ENCODE results near the gene KCNAB1. TPM values are rescaled to one million over a fixed set of nuclear protein-coding genes. Genes with fewer than 3 reads are reported as not detected.
"Not testable (repeated sequence)": the region's sequence is repeated elsewhere in the genome, so short reads cannot be mapped to it uniquely, and the experiment has no call there.

KCNAB1 gene
- total RNA-seq, 2 donors from 2014 or later: 2.6 to 3.5 TPM

DNA sequence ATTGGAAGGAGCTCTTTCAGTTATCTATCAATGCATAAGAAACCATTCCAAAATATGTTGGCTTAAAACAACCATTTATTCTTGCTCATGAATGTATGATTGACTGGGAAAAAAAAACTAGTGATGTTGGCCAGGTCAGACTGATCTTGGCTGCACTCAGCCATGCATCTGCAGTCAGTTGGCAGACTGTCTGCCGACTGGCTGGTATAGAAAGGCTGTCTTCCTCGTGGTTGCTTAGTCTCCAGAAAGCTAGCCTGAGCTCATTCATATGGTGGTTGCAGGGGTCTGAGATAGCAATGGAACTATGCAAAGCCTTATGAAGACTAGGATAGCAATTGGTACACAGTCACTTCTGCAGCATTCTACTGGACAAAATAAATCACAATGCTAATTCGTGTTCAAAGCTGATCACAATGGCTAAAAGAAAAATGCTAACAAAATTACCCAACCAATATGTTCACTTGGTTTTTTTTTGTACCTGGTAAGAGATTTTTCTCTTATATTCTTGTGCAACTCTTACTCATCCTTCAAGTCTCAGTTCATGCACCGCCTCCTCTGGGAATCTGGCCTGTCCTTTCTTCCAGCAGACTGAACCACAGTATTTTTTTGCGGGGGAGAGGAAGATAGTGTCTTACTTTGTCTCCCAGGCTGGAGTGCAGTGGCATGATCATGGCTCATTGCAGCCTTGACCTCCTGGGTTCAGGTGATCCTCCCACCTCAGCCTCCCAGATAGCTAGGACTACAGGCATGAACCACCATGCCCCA lies 126.8 kb downstream of the KCNAB1 start:
- DNase-seq (no peak), ATAC-seq (peak in 1 of 2 donors; percentile 44)
- intact Hi-C loops (cut with DNase I): no loop called here

DNA sequence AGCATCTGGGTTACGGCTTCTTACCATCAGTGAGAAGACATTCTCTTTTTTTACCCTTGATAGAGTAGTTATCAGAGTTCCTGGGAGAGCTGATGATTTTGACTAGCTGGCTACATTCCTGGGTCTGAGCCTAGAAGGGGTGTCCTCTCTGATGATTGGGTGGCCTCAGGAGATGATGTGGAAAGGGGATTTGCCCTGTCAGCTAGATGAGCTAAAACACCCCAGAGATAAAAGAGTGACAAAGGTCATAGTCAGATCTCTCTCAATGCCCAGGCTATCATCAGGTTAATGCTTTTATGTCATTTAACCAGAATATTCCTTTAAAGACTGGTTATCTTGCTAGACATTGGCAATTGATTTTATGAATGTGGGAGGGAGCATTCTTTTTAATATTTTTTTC lies 130.2 kb downstream of the KCNAB1 start:
- intact Hi-C loops (cut with DNase I): no loop called here
- ATAC-seq (no peak), DNase-seq (no peak)

GRCh38 chr3:156251424-156251823 lies 131.0 kb downstream of the KCNAB1 start:
- intact Hi-C loops (cut with DNase I): no loop called here
- DNase-seq (no peak), ATAC-seq (no peak)

- intact Hi-C loops (cut with DNase I): no loop called here
- ATAC-seq: no peak
- no peak for DNase-seq
Measured at GRCh38 chr3:156252656-156253055, 132.3 kb downstream of the KCNAB1 start.

- ATAC-seq: no peak
- intact Hi-C loops (cut with DNase I): no loop called here
Measured at GRCh38 chr3:156253150-156253549, 132.8 kb downstream of the KCNAB1 start.

DNA sequence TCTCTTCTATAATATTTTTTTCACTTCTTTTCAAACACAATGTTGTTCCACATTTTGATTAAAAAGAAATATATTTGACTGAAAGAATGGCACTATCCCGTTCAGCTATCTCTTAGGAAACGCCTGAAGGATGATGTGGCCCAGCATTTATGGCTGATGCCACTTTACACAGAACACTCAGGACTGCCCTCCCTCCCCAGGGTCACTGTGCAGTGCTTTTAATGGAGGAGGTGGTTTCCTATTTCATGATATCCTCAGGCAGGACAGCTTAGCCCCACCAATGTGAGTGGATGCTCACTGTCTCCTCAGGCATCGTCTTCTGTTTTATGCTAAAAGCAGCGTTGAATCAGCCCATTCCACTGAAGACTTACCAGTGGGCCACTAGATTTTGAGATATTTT lies 135.9 kb downstream of the KCNAB1 start:
- DNase-seq (no peak), ATAC-seq (no peak)
- intact Hi-C loops (cut with DNase I): no loop called here

More at GRCh38 chr3:156253150-156253549, 132.8 kb downstream of the KCNAB1 start:
- no peak for DNase-seq

GRCh38 chr3:156256945-156257344 lies 136.6 kb downstream of the KCNAB1 start:
- intact Hi-C loops (cut with DNase I): no loop called here
- ATAC-seq (no peak), DNase-seq (no peak)

DNA sequence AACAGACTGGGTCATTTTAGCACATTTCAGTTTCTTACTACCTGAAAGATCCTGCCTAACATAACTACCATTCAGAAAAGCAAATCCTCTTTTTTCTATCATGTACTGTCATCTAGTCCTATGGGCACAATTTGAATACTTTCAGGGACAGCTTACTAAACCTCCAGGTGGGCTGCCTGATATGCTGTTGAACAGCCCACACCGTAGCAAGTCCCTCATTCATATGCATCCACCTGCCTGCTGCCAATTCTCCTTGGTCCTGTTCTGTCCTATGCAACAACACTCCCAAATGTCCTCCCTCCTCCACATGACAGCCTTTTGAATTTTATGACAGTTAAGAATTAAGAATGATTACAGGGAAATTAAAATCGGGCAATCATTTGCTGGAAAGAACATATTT lies 137.9 kb downstream of the KCNAB1 start:
- DNase-seq (no peak), ATAC-seq (no peak)
- intact Hi-C loops (cut with DNase I): no loop called here

DNA sequence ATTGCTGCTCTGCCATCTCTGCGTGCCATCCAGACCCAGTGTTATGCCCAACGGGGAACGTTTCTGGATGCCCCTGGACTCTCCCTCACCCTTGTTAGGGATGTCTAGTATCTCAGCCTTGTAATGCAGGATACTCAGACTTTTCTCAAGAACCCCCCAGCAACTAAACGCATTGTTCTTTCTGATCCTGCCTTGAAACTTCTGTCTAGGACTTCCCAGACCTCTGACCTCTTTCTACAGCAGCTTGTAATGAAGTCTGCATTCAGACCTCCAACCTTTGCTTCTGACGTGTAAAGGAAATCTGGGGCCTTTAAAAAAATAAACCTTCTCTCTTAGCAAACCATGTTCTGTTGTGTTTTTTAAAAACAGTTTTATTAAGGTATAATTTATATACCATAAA lies 139.5 kb downstream of the KCNAB1 start:
- intact Hi-C loops (cut with DNase I): no loop called here
- DNase-seq (no peak), ATAC-seq (no peak)

DNA sequence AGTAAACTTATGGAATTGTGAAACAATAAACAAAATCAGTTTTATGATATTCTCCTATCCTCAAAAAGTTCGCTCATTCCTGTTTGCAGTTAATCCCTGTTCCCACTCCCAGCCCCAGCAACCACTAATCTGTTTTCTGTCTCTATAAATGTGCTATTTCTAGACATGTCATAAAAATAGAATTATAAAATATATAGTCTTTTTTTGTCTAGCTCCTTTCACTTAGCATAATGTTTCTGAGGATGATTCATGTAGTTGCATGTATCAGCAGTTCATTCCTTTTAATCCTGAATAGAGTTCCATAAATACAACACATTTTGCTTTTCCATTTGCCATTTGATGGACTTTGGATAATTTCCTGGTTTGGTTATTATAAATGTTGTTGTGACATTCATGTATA lies 140.0 kb downstream of the KCNAB1 start:
- intact Hi-C loops (cut with DNase I): no loop called here
- DNase-seq: no peak
- ATAC-seq: no peak

DNA sequence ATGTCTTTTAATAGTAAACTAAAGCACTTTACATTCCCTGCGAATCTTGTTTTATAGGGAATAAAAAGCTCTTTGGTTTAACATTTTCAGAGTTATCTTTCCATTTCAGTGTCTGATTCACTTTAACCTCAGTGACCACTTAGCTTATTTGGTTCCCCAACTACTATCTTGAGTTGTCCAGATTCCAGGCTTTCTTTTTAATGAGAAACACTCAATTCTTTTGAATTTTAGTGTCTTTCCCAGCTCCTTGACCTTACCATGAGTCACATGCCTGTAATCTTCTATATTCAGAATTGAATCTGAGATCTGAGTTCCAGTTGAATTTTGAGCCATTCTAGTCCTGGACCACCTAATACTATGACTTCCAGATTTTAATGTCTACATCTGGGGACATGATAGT lies 144.4 kb downstream of the KCNAB1 start:
- ATAC-seq (no peak), DNase-seq (no peak)
- intact Hi-C loops (cut with DNase I): no loop called here

- DNase-seq (no peak), ATAC-seq (no peak)
- intact Hi-C loops (cut with DNase I): no loop called here
Measured at GRCh38 chr3:156271508-156271907, 151.1 kb downstream of the KCNAB1 start.

DNA sequence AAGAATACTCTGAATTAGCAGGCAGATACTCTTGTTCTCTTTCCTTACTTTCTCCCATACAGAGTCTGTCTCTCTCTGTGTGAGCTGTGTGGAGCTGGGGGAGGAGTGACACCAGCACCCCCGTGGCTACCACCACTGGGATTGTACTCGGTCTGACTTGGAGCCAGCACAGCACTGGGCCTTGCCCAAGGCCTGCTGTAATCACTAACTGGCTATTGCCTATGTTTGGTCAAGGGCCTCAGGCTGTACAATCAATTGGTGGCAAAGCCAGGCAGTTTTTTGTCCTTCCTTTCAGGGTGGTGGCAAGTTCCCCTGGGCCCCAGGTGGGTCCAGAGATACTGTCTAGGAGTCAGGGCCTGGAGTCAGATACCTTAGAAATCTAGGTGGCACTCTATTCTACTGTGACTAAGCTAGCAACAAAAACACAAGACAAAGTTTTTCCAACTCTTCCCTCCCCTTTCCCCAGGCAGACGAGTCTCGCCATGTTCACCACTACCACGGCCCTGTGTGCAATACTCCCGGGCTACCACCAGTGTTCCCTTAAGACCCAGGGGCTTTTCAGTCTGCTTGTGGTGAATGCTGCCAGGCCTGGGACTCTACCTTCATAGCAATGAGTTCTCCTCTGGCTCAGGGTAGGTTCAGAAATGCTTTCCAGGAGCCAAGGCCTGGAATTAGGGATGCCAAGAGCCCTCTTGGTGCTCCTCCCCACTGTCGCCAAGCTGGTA lies 151.8 kb downstream of the KCNAB1 start:
- intact Hi-C loops (cut with DNase I): no loop called here
- no peak for DNase-seq
- no peak for ATAC-seq

DNA sequence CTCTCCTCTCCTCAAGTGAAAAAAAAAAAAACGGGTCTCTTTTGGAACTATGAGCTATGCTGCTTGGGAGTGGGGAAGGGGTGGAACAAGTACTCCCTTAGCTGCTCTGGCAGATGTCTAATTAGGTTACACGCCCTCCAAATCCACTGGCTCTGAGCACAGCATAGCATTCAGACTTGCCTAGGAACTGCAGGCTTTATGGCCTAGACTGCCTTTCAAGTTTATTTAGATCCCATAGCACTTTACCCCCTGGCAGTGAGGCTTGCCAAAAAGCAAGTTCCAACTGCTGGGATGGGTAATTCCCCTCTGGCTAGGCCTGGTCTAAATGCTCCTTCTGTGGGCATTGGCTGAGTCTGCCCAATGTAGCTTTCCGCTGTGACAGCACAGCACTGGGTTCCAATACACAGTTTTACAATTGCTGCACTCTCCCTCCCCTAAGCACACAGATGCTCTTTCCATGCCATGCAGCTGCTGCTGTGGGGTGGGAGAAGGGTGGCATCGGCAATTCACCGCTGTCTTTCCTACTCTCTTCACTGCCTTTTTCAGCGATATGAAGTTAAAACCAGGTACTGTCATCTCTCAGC lies 152.8 kb downstream of the KCNAB1 start:
- intact Hi-C loops (cut with DNase I): no loop called here
- no peak for ATAC-seq
- DNase-seq: no peak

GRCh38 chr3:156274791-156275190 lies 154.4 kb downstream of the KCNAB1 start:
- ATAC-seq: no peak
- intact Hi-C loops (cut with DNase I): no loop called here
- DNase-seq: no peak

GRCh38 chr3:156284637-156285036 lies 164.3 kb downstream of the KCNAB1 start:
- intact Hi-C loops (cut with DNase I); DNase-seq; ATAC-seq: not testable (repeated sequence)

DNA sequence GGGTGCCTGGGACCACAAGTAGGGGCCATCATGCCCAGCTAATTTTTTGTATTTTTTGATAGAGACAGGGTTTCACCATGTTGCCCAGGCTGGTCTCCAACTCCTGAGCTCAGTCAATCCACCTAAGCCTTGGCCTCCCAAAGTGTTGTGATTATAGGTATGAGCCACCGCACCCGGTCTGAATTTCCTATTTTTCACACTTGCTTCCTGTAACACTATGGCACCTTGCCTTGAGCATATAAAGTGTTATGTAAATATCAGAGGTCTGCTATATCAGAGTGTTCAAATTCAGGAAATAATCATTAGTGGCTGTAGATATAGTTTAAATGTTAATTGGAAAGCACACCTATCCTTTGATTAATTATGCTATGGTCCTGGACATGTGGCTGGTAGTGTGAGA lies 165.2 kb downstream of the KCNAB1 start:
- ATAC-seq (no peak), DNase-seq (no peak)
- intact Hi-C loops (cut with DNase I): no loop called here

DNA sequence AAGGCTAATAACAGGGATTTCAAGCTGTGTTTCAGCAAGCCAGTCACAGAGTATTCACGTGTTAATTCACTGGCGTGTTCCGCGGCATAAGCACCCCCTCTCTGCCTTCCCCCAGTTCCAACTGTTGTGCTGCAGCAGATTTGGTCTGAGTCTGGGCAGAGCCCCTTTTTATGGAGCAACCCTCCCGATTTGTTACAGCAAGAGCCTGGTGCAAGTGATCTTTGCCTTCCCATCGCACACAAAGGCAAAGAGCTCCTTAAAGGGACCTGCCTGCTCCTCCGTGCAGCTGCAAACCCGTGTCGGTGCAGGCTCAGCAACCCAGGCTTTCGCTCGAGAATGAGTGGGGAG lies 170.5 kb downstream of the KCNAB1 start:
- no peak for DNase-seq
- ATAC-seq: peak in 1 of 2 donors; percentile 83
- intact Hi-C loops (cut with DNase I): no loop called here

DNA sequence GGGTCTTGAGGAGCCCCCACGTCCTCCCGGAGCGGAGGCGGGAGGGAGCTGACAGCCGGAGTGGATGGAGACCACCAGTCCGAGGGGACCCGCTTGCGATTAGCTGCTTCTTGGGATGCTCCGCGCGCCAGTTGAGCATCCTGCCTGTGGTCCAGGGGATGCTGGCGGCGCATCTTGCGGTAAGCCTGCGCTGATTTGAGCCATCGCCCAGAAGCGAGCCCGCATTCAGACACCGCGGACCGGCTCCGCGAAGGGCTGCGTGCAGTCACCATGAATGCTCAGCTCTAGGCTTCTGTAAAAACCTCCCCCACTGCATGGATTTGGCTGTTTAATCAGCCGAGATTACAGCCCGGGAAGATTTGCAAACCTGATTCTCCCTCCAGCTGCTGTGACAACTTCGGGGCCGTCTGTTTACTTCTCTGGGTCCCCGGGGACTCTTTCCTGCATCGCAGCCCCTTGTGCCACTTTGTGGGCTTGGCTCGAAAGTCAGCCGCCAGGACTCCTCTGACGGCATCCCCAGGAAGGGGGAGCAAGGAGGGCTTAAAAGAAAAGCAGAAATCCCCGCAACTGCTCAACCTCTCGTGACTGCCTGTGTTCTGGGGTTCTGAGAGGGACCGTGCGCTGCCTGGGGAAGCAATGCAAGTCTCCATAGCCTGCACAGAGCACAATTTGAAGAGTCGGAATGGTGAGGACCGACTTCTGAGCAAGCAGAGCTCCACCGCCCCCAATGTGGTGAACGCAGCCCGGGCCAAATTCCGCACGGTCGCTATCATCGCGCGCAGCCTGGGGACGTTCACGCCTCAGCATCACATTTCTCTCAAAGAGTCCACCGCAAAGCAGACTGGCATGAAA lies 171.1 kb downstream of the KCNAB1 start:
- DNase-seq (peak; percentile 31), ATAC-seq (peak; percentile 36 to 58)
- intact Hi-C loops (cut with DNase I): no loop called here

DNA sequence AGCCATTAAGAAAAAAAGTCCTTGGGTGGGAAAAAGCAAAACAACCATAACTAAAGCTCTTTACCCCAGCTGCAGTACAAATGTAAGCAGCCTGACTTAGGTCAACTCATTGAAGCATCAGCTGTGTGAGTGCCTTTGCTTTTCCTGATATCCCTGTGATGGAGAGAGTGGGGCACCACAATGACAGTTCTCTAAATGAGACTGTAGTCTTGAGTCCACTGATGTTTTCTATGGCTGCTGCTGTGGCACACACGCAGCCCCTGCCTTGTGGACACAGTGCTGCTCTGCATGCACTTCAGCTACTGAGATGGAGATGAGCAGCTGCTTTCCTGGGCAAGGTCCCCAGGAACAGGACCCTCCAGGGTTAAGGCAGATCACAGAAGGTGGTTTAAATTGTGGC lies 173.2 kb downstream of the KCNAB1 start:
- intact Hi-C loops (cut with DNase I): no loop called here
- ATAC-seq: no peak
- DNase-seq: no peak

All from left cardiac atrium (tissue), 4 donors.